Hematopoietic multipotent progenitor cell treated with erythropoietin and hydrocortisone succinate and interleukin-3 and kit ligand, for 17 days (in vitro differentiated cells): ENCODE measurements around the gene CDO1.

Source experiments
- DNase-seq: peaks from one replicate; pipeline ENCODE4 v3.0.0-alpha.2; 2015; ENCODE audit warnings: low spot score

The CDO1 gene

GRCh38 chr5:115785381-115786065, 30.9 kb downstream of the CDO1 start:
- DNase-seq: no peak

DNA sequence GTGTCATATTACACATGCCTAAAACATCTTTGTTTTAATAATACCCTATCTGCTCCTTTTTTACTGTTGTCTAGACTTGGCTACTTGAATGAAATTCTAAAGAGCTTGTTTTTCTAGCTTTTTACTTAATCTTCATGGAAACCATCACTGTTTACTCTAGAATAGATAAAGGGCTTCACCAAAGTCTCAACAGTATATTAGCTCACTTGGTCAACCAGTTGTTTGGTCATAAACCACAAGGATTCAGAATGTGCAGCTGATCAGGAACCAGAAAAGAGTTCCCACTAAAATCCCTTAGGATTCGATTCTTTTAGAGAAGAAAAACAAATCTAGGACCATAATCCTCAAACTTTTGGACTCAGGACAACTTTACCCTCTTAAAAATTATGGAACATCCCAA, 38.0 kb downstream of the CDO1 start:
- no peak for DNase-seq

DNA sequence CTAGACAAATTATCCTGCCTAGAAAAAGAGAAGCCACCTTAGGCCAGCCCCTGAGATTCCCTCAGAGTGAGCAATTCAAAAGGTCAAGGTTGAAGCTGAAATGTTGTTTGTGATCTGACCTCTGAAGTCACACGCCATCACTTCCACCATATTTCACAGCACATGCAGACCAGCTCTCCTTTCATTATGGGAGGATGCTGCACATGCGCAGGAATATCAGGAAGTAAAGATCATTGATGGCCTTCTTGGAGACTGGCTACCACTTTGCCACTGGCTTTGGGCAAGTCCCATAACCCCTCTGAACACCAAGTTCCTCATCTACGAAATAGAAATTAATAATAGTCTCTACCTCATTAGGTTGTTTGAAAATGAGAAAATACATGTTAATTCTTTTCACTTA, 39.5 kb downstream of the CDO1 start:
- no peak for DNase-seq

DNA sequence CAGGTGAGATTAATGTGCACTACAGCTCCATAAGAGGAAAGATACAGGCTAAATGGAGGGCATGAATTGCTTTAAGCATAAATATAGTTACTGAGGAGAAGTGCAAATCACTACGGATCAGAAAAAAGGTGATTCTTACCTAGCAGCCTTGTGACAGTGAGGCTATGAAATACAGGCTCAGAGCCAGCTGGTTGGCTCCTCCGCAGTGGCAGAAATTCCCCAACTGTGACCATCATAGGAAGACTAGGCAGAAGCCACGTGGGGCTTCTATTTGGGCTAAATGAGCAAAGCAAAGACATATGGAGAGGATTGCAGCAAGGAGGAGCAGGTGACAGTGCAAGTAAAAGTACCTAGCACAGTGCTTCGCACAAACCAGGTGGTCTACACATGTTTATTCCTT, 40.5 kb downstream of the CDO1 start:
- no peak for DNase-seq

GRCh38 chr5:115774684-115775083, 41.8 kb downstream of the CDO1 start:
- DNase-seq: no peak

- DNase-seq: no peak
Observed at GRCh38 chr5:115772731-115773475, 43.6 kb downstream of the CDO1 start.

GRCh38 chr5:115770466-115770865, 46.0 kb downstream of the CDO1 start:
- DNase-seq: no peak

- DNase-seq: no peak
Observed at GRCh38 chr5:115767424-115767823, 49.0 kb downstream of the CDO1 start.

DNA sequence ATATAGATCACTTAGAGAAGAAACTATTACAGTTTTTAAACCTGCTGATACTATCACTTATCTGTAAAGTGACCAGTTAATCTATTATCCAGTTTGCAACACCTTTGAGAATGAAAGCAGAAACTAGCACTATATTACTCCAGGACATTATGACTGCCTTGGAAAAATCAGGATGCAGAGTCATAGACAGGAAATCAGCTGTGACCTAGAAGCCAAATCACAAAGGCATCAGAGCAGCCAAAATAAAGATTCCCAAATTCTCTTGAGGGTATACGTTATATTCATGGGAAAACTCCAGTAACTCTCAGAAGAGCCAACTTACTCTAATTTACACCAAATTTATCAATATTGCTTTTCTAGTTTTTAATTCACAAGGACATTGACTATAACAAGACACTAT, 49.9 kb downstream of the CDO1 start:
- no peak for DNase-seq

GRCh38 chr5:115758356-115758755, 58.1 kb downstream of the CDO1 start:
- DNase-seq: no peak

DNA sequence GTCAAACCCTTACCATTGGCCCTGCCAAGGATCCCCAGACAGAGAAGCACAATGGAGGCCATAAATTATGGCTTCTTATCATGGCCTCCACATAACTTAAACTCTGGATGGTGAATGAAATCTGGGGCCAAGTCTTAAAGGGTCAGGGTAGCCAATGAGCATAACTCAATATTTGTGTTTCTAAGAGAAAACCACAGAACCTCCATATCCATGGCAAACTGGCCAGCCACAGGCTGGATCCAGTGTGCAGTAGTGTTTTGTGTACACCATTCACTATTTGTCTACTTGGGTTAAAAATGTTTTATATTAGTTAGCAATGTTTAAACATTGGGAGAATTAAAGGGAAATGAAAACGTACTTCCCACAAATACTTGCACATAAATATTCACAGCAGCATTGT, 60.8 kb downstream of the CDO1 start:
- DNase-seq: no peak
